Measurements from ENCODE around the gene IL34. TPM values are rescaled to one million over a fixed set of nuclear protein-coding genes. Genes with fewer than 3 reads are reported as not detected.

IL34 gene
- total and polyA plus RNA-seq, 2 of the 8 experiments (the other 6 are each of a cell fraction or from before 2014, with no cell fraction given), result 4.6 to 5.6 TPM

GRCh38 chr16:70692130-70692872 is 45.9 kb downstream of the IL34 start (continued):
- TF ChIP-seq SAP30 (IDR thresholded peaks at IDR 0.05; ENCODE audit: insufficient read depth, insufficient replicate concordance, low read length), result no peak
- TF ChIP-seq KDM1A (IDR thresholded peaks at IDR 0.05; ENCODE audit: borderline replicate concordance, low read length), result no peak
- no peak for TF ChIP-seq RXRA (IDR thresholded peaks at IDR 0.05; ENCODE audit: insufficient read depth, low read depth, low read length)

Measured in H1 (cell line).